MCF 10A (cell line): ENCODE results near the gene MYMX. TPM values are rescaled to one million over a fixed set of nuclear protein-coding genes. Genes with fewer than 3 reads are reported as not detected.

Source experiments
- BruUV-seq: library from RNA; stranded (reverse); fragments of 400-500 nt; replicated peaks from 2 replicates; lab custom pipeline; 2021; lab: Mats Ljungman, UMichigan
- CTCF ChIA-PET: fragments of 300-600 bp; sonication (Branson Sonifier 250); formaldehyde crosslinking; extraction: SDS; loops from one replicate; lab custom pipeline; 2021; ENCODE audit warnings: antibody characterized with exemption, inconsistent platforms; lab: Yijun Ruan, JAX
- POLR2A ChIA-PET: fragments of 300-600, 350-650 bp; sonication (Branson Sonifier 250); formaldehyde crosslinking; extraction: SDS; loops from one replicate; lab custom pipeline; 2020; ENCODE audit warnings: antibody characterized with exemption, inconsistent platforms; lab: Yijun Ruan, JAX
- DNase-seq: peaks from one replicate; pipeline ENCODE4 v3.0.0-alpha.2; 2018; ENCODE audit not compliant: unreplicated experiment
- H3K27ac Mint-ChIP-seq: one replicate; pipeline ENCODE4 v1.8.0; 2022; ENCODE audit warnings: mild to moderate bottlenecking, low read depth, mixed read lengths; ENCODE audit not compliant: unreplicated experiment
- H3K27me3 Mint-ChIP-seq: one replicate; pipeline ENCODE4 v1.8.0; 2022; ENCODE audit warnings: mixed read lengths; ENCODE audit not compliant: insufficient read depth, unreplicated experiment
- H3K36me3 Mint-ChIP-seq: one replicate; pipeline ENCODE4 v1.8.0; 2022; ENCODE audit warnings: mild to moderate bottlenecking, moderate library complexity, mixed read lengths; ENCODE audit not compliant: insufficient read depth, unreplicated experiment
- H3K4me1 Mint-ChIP-seq: one replicate; pipeline ENCODE4 v1.8.0; 2022; ENCODE audit warnings: mixed read lengths; ENCODE audit not compliant: insufficient read depth, unreplicated experiment
- H3K4me3 Mint-ChIP-seq: one replicate; pipeline ENCODE4 v1.8.0; 2022; ENCODE audit warnings: mild to moderate bottlenecking, moderate library complexity, mixed read lengths; ENCODE audit not compliant: unreplicated experiment
- H3K9me3 Mint-ChIP-seq: one replicate; pipeline ENCODE4 v1.8.0; 2022; ENCODE audit warnings: mixed read lengths; ENCODE audit not compliant: unreplicated experiment
- intact Hi-C: fragments of 100-400 bp; cut with micrococcal nuclease; formaldehyde crosslinking; loops from 2 replicates; pipeline ENCODE4 v1.14.1; 2022
- total RNA-seq: library from RNA; stranded (reverse); gene quantifications from 2 replicates; pipeline ENCODE4 v1.2.3, GENCODE V29; 2022
- TF ChIP-seq, protein P1 (sequence below): fragments of 200-600 bp; IDR thresholded peaks from one replicate; pipeline ENCODE4 v1.8.0; 2022; ENCODE audit warnings: antibody characterized with exemption, mild to moderate bottlenecking; ENCODE audit not compliant: unreplicated experiment

Gene MYMX
- total RNA-seq, 1 experiment from 2014 or later, result not detected

DNA sequence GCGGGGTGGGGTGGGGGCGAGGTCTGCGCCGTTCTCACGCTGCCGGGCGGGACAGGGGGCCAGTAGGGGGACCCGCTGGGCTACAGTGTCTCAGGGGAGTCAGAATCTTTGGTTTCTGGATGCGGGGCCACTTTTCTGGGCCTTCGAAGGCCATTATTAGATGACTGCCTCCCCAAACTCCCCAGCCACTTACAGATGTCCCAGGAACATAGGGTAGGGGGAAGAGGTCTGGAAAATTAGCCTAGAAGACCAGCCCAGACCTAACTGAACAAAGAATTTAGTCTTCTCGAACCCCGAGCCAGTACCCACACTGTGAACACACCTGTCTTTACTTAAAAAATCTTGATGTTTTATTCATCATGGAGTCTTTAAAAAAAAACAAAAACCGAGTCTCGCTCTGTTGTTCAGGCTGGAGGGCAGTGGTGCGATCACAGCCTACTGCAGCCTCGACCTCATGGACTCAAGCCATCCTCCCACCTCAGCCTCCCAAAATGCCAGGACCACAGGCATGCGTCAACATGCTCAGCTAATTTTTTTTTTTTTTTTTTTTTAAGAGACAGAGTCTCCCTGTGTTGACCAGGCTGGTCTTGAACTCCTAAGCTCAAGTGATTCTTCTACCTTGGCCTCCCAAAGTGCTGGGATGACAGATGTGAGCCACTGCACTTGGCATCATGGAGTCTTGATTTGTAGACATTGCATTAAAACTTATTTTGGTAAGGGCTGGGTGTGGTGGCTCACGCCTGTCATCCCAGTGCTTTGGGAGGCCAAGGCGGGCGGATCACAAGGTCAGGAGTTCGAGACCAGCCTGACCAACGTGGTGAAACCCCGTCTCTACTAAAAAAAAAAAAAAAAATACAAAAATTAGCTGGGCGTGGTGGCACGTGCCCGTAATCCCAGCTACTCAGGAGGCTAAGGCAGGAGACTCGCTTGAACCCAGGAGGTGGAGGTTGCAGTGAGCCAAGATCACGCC, 3.4 kb downstream of the MYMX start:
- Mint-ChIP-seq H3K9me3 (no peaks in the 10 kb centered on the region), H3K27me3 (no peaks in the 10 kb centered on the region), H3K4me1 (peaks cover 33% of the 10 kb centered on the region), H3K27ac (no peak overlapping the region), H3K36me3 (no peaks in the 10 kb centered on the region), H3K4me3 (peak overlapping the region; percentile 48)
- ChIA-PET POLR2A (interaction anchor here (1.6 to 2.0 kb wide), 2 partner anchors 17 to 37 kb away, joined by 6 to 14 read pairs; partner anchors contain the start of gene SLC35B2), CTCF (interaction anchor here (0.6 to 0.8 kb wide), 2 partner anchors 118 to 447 kb away, joined by 3 to 4 read pairs; no protein-coding TSS in a partner anchor)
- DNase-seq, result no peak
- BruUV-seq, result no TSS peak
- TF ChIP-seq, protein P1, sequence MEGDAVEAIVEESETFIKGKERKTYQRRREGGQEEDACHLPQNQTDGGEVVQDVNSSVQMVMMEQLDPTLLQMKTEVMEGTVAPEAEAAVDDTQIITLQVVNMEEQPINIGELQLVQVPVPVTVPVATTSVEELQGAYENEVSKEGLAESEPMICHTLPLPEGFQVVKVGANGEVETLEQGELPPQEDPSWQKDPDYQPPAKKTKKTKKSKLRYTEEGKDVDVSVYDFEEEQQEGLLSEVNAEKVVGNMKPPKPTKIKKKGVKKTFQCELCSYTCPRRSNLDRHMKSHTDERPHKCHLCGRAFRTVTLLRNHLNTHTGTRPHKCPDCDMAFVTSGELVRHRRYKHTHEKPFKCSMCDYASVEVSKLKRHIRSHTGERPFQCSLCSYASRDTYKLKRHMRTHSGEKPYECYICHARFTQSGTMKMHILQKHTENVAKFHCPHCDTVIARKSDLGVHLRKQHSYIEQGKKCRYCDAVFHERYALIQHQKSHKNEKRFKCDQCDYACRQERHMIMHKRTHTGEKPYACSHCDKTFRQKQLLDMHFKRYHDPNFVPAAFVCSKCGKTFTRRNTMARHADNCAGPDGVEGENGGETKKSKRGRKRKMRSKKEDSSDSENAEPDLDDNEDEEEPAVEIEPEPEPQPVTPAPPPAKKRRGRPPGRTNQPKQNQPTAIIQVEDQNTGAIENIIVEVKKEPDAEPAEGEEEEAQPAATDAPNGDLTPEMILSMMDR, result no peak
- intact Hi-C loops, result loop anchor here (2.0 kb wide), 1 partner anchor 47 kb away; no protein-coding TSS in a partner anchor

- ChIA-PET POLR2A (interaction anchor here (1.2 to 5.4 kb wide), 5 partner anchors 15 to 36 kb away, joined by 5 to 62 read pairs (median 8); partner anchors contain the start of genes HSP90AB1 and SLC35B2), CTCF (interaction anchor here (0.6 to 6.0 kb wide), 15 partner anchors 13 to 448 kb away, joined by 3 to 52 read pairs (median 4); partner anchors contain the start of gene SLC35B2)
- no TSS peak for BruUV-seq
- Mint-ChIP-seq H3K27me3 (no peaks in the 10 kb centered on the region), H3K27ac (peak overlapping the region; percentile 89), H3K9me3 (no peaks in the 10 kb centered on the region), H3K4me3 (peak overlapping the region; percentile 47), H3K36me3 (no peaks in the 10 kb centered on the region), H3K4me1 (peaks cover 33% of the 10 kb centered on the region)
- intact Hi-C loops, result loop anchor here (1.0 to 2.0 kb wide), 3 partner anchors 16 to 48 kb away; partner anchors contain the start of gene SLC35B2
- TF ChIP-seq, protein P1, result no peak
- DNase-seq, result no peak
These were observed 4.2 kb downstream of the MYMX start for GRCh38 chr6:44220913-44221290.

- no peaks in the 10 kb centered on the region for H3K9me3 Mint-ChIP-seq
- ChIA-PET CTCF (interaction anchor here (0.6 to 6.0 kb wide), 17 partner anchors 9 to 1260 kb away, joined by 3 to 52 read pairs (median 4); partner anchors contain the start of gene SLC35B2), POLR2A (interaction anchor here (1.0 to 5.4 kb wide), 7 partner anchors 9 to 35 kb away, joined by 3 to 62 read pairs (median 6); partner anchors contain the start of genes HSP90AB1 and SLC35B2)
- H3K27me3 Mint-ChIP-seq, result no peaks in the 10 kb centered on the region
- DNase-seq, result peak; percentile 96
- TF ChIP-seq, protein P1, result peak; percentile 76
- H3K4me1 Mint-ChIP-seq, result peaks cover 37% of the 10 kb centered on the region
- H3K4me3 Mint-ChIP-seq, result peak overlapping the region; percentile 47
- intact Hi-C loops, result loop anchor here (1.0 to 2.0 kb wide), 3 partner anchors 16 to 49 kb away; partner anchors contain the start of gene SLC35B2
- H3K36me3 Mint-ChIP-seq, result no peaks in the 10 kb centered on the region
- H3K27ac Mint-ChIP-seq, result peak overlapping the region; percentile 89
- BruUV-seq, result no TSS peak
These were observed 4.7 kb downstream of the MYMX start for GRCh38 chr6:44221291-44221960.
